Bronchial epithelial cell (primary cell): ENCODE data around the gene C2orf74. TPM values are rescaled to one million over a fixed set of nuclear protein-coding genes. Genes with fewer than 3 reads are reported as not detected.
"Not testable (repeated sequence)": the region's sequence is repeated elsewhere in the genome, so short reads cannot be mapped to it uniquely, and the experiment has no call there.

ENCODE experiments used
- DNase-seq: peaks from one replicate; pipeline ENCODE4 v3.0.0-alpha.2; 2010; ENCODE audit warnings: low read depth
- FAIRE-seq: peaks from 2 replicates; lab custom pipeline; 2011; peaks lifted over from hg19 to GRCh38; lab: Jason Lieb, UNC
- H3K27me3 ChIP-seq: 2 replicates; pipeline ENCODE4 v1.5.1; 2011; ENCODE audit warnings: low read length; ENCODE audit not compliant: control insufficient read depth, insufficient read depth
- H3K36me3 ChIP-seq: 2 replicates; pipeline ENCODE4 v1.5.1; 2011; ENCODE audit warnings: low read length; ENCODE audit not compliant: control insufficient read depth, insufficient read depth
- H3K4me3 ChIP-seq: 2 replicates; pipeline ENCODE4 v1.5.1; 2011; ENCODE audit warnings: mild to moderate bottlenecking, low read depth, low read length, control low read depth
- CTCF ChIP-seq: IDR thresholded peaks from 2 replicates; pipeline ENCODE4 v1.5.1; 2011; ENCODE audit warnings: mild to moderate bottlenecking, moderate library complexity, low read length, control low read depth, inconsistent platforms; ENCODE audit not compliant: insufficient read depth, severe bottlenecking
- total RNA-seq: library from RNA; depleted of rRNA; stranded (reverse); fragments of >200 nt; gene quantifications from 2 replicates; pipeline ENCODE4 v1.2.1, GENCODE V29; 2014

The C2orf74 gene
- total RNA-seq, 1 donor from 2014 or later, result 10.0 TPM

GRCh38 chr2:61149074-61149473 is 12.9 kb upstream of the C2orf74 start:
- DNase-seq (no peak), FAIRE-seq (no peak)
- Histone ChIP-seq H3K27me3 (no peaks in the 10 kb centered on the region), H3K4me3 (no peak overlapping the region), H3K36me3 (peaks cover 10% of the 10 kb centered on the region)
- TF ChIP-seq CTCF, result no peak

GRCh38 chr2:61151436-61151835 is 10.6 kb upstream of the C2orf74 start:
- H3K4me3 ChIP-seq, result no peak overlapping the region
- peaks cover 10% of the 10 kb centered on the region for H3K36me3 ChIP-seq
- peak; percentile 22 for DNase-seq
- no peaks in the 10 kb centered on the region for H3K27me3 ChIP-seq
- FAIRE-seq, result no peak
- TF ChIP-seq CTCF, result no peak

GRCh38 chr2:61157371-61158003 is 4.5 kb upstream of the C2orf74 start:
- FAIRE-seq, result no peak

GRCh38 chr2:61158356-61158955 is 3.5 kb upstream of the C2orf74 start:
- DNase-seq, result no peak
- no peak for FAIRE-seq

More at GRCh38 chr2:61157371-61158003, 4.5 kb upstream of the C2orf74 start:
- no peak for DNase-seq
- TF ChIP-seq CTCF, result no peak
- Histone ChIP-seq H3K36me3 (peaks cover 5% of the 10 kb centered on the region), H3K4me3 (no peak overlapping the region), H3K27me3 (no peaks in the 10 kb centered on the region)

GRCh38 chr2:61162721-61163120 is 733 bp downstream of the C2orf74 start:
- Histone ChIP-seq H3K4me3 (no peak overlapping the region), H3K36me3 (peaks cover 7% of the 10 kb centered on the region), H3K27me3 (no peaks in the 10 kb centered on the region)
- DNase-seq (no peak), FAIRE-seq (no peak)
- no peak for TF ChIP-seq CTCF

More at GRCh38 chr2:61158356-61158955, 3.5 kb upstream of the C2orf74 start:
- peaks cover 8% of the 10 kb centered on the region for H3K36me3 ChIP-seq
- TF ChIP-seq CTCF, result no peak
- no peaks in the 10 kb centered on the region for H3K27me3 ChIP-seq
- no peak overlapping the region for H3K4me3 ChIP-seq

GRCh38 chr2:61165082-61165481 is 3.1 kb downstream of the C2orf74 start:
- not testable (repeated sequence) for H3K4me3 ChIP-seq, H3K27me3 ChIP-seq, DNase-seq, FAIRE-seq, H3K36me3 ChIP-seq
